A204.1 (cell line): ENCODE measurements around the gene GSTA5.
"Not testable (repeated sequence)": the region's sequence is repeated elsewhere in the genome, so short reads cannot be mapped to it uniquely, and the experiment has no call there.

ENCODE experiments used
- FAIRE-seq: peaks from 2 replicates; lab custom pipeline; 2012; peaks lifted over from hg19 to GRCh38; lab: Jason Lieb, UNC

The GSTA5 gene

GRCh38 chr6:52830869-52831268 lies 9.7 kb downstream of the GSTA5 start:
- FAIRE-seq = not testable (repeated sequence)

- FAIRE-seq = no peak
Observed at GRCh38 chr6:52829046-52829817, 11.4 kb downstream of the GSTA5 start.

GRCh38 chr6:52828621-52829020 lies 12.0 kb downstream of the GSTA5 start:
- FAIRE-seq = not testable (repeated sequence)

DNA sequence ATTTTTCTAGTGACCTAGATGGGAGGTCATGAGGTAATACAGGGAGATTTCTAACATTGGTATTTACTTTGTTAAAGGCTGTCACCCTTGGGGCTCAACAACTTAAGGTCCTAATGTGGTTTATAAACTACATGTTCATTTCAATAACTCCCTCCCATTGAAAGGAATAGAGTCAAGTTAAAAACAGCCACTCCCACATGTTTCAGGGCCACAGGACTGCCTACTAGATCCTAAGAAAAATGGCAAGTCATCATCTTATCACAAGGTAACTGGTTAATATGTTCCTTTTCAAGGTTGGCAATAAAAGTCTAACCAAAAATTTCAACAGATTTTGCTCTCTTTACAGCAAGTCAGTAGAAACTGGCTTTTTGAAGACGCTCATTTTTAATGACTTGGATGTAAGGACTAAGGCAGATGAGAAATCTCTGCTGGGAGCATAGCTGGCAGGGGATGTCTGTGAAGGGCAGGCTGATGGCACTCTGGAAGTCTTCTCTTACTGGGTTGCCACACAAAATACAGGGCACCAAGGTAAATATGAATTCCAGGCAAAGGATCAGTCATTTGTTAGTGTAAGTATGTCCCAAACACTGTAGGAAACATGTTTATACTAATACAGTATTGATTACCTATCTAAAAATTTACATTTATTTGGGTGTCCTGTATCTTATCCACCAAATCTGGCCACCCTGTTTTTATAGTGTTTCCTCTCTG lies 13.4 kb downstream of the GSTA5 start:
- FAIRE-seq = not testable (repeated sequence)

GRCh38 chr6:52826513-52826912 lies 14.1 kb downstream of the GSTA5 start:
- peak; percentile 30 for FAIRE-seq

GRCh38 chr6:52825900-52826459 lies 14.6 kb downstream of the GSTA5 start:
- not testable (repeated sequence) for FAIRE-seq

GRCh38 chr6:52825270-52825793 lies 15.3 kb downstream of the GSTA5 start:
- not testable (repeated sequence) for FAIRE-seq

GRCh38 chr6:52821842-52822241 lies 18.8 kb downstream of the GSTA5 start:
- no peak for FAIRE-seq

DNA sequence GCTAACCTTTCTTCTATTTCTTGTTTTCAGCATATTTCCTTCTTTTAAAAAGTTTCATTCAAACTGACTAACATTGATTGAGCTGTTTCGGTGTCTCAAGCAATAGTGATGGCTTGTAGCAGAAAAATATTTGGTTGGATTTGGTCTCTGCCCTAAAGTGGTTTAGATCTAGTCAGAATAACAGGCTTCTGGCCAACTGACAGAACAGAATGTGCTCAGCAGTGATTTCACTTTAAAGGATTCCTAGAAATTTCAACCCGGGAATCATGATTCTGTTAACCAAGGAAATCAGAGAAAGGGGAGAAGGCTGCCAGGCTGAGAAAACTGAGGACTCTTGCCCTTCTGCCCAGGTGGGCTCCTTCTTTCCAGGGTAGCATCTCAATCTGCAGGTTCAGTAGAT lies 20.4 kb downstream of the GSTA5 start:
- FAIRE-seq = no peak

- FAIRE-seq = no peak
Observed at GRCh38 chr6:52815167-52816092, 25.2 kb downstream of the GSTA5 start.

DNA sequence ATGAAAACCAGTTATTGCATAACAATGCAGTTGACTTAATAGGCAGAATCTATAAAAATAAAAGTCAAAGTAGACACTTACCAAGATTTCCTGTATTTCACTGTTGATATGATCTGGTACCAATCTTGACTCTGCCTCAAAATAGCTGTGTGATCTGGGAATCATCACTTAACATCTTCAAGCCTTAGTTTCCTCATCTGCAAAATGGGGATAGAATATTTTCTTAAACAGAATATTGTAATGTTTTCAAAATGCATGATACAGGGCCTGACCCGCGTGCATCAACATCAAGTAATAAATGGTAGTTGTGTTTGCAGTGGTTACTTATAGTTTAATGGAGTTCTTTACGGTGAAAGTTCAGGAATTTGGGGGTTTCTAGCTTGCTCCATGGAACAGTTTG lies 26.1 kb downstream of the GSTA5 start:
- not testable (repeated sequence) for FAIRE-seq

- not testable (repeated sequence) for FAIRE-seq
Observed at GRCh38 chr6:52809777-52810176, 30.8 kb downstream of the GSTA5 start.

DNA sequence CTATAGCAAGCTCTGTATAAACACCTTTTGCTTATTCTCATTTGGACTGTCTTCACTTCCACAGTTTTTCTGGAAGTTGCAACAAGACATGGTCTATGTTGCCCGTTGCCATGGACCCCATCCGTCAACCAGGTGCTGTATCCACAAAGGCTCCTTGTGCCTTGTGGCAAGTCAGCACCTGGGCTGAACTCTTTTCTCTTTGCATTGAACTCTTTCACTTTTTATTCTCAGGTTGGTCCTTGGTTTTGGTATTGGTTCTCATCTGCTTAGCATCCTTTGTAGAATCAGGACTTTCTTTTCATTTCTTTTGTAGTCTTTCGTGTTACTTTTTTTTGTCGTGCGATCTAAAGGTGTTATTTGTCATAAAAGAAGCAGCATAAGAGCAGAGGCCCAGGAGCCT lies 32.0 kb downstream of the GSTA5 start:
- no peak for FAIRE-seq

DNA sequence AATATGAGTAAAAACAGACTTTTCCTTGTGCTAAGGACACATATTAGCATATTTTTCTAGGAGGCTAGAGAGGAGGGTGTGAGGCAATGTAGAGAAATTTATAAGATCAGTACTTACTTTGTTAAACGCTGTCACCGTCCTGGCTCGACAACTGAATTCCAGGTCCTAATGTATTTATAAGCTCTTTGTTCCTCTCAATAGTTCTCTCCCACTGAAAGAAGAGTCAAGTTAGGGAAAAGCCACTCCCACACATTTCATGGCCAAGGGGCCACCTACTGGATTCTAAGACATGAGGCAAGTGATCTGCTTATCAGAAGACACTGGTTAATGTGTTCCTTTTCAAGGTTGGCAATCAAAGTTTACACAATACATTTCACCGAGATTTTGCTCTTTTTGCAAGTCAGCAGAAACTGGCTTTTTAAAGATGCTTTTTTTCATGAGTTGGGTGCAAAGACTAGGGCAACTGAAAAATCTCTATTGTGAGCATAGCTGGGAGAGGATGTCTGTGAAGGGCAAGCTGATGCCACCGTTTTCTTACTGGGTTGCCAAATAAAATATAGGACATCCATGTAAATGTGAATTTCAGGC lies 36.9 kb downstream of the GSTA5 start, which contains the start of gene GSTA1:
GSTA1 (minus strand) TSS at position 149 of the 588 bp plus-strand sequence. CDS start 4,549 bp downstream, outside the sequence.
- not testable (repeated sequence) for FAIRE-seq

DNA sequence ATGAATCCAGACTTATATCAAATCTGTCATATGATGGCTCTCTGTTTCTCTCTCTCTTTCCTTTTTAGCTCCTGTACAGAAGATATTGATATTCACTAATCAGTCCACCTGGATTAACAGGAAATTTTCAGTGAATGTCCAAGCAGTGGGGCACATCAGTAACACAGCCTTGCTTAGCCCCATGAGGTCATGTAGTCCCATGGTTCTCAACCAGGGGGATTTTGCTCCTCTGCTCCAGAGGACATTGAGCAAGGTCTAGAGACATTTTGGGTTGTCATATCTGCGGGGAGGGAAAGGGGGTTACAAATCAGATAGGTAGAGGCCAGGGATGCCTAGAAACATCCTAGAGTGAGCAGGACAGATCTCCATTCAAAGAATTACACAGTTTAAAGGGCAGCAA lies 37.8 kb downstream of the GSTA5 start:
- no peak for FAIRE-seq

DNA sequence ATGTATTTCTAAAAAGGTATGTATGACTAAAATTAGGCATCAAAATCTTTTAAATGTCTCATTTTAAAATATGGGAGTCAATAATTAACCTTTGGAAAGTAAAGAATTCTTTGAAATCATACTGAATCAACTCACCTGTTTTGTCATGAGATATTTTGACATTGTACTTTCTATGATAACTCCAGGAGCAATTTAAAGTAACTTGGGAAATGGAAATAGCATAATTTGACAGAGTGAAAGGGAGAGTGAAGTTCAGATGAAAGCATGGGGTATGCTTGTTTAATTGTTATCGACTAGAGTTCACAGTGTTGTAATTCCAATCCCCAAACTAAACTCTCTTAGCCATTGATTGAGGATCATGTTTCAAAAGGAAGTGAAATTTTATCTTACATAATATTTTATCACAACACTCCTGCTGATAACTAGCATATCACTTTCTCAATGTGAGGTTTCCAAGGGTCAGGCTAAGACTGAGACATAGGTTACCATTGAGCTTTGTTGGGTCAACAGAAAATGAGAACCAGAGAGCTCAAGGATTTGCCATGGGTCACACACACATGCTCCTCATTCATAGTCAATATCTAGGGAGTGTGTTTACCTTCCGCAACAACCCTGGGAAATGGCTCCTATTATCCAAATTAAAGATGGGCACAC lies 39.3 kb downstream of the GSTA5 start:
- FAIRE-seq = no peak

- FAIRE-seq = not testable (repeated sequence)
Observed at GRCh38 chr6:52799272-52799671, 41.3 kb downstream of the GSTA5 start.

- FAIRE-seq = not testable (repeated sequence)
Observed at GRCh38 chr6:52794366-52794765, 46.2 kb downstream of the GSTA5 start.

DNA sequence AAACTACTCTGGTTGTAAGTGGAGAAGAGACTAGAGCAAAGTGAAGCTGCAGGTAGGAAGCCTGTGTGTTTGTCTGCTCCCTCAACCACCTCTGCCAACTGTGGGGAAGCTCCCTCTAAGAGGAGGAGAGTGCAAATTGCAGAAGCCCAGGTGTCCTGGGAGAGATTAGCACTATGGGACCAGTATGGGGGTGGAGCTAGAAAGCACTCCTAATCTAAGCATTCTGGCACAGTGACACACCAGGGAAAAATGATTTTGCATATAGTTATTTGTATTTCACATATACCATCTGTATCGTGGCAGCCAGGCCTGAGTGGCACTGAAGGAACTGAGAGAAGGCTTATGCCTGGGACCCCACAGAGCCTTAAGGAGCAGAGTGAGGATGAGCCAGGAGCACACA lies 49.8 kb downstream of the GSTA5 start:
- FAIRE-seq = no peak

GRCh38 chr6:52789658-52790057 lies 51.0 kb downstream of the GSTA5 start:
- FAIRE-seq = not testable (repeated sequence)

DNA sequence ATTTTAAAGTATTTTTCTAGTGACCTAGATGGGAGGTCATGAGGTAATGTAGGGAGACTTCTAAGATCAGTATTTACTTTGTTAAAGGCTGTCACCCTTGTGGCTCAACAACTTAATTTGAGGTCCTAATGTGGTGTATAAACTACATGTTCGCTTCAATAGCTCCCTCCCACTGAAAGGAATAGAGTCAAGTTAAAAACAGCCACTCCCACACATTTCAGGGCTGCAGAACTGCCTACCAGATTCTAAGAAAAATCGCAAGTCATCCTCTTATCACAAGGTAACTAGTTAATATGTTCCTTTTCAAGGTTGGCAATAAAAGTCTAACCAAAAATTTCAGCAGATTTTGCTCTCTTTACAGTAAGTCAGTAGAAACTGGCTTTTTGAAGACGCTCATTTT lies 52.1 kb downstream of the GSTA5 start:
- no peak for FAIRE-seq
